ENCODE measurements around the gene NTRK3.

DNA sequence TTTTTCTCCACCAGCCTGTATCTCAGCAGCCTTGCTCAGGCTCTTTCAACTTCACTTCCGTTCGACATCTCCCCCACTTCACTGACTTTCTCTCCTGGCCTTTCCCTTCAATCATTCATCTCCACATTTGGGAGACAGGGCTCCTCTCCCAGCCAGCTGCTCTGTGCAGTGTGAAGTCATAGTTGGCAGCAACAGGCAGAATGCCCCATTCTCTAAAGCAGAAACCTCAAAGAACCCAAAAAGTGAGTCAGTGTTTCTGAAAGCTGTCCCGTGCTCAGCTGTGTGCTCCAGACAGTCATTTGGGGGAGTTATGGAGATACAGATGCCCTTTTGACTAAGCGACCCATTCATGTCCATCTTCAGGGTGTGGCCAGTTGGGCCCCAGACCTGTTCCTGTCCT is 54.3 kb downstream of the NTRK3 start:
- TF ChIP-seq KDM5A (IDR thresholded peaks at IDR 0.05; ENCODE audit: low read length): no peak
- TF ChIP-seq, protein P1, sequence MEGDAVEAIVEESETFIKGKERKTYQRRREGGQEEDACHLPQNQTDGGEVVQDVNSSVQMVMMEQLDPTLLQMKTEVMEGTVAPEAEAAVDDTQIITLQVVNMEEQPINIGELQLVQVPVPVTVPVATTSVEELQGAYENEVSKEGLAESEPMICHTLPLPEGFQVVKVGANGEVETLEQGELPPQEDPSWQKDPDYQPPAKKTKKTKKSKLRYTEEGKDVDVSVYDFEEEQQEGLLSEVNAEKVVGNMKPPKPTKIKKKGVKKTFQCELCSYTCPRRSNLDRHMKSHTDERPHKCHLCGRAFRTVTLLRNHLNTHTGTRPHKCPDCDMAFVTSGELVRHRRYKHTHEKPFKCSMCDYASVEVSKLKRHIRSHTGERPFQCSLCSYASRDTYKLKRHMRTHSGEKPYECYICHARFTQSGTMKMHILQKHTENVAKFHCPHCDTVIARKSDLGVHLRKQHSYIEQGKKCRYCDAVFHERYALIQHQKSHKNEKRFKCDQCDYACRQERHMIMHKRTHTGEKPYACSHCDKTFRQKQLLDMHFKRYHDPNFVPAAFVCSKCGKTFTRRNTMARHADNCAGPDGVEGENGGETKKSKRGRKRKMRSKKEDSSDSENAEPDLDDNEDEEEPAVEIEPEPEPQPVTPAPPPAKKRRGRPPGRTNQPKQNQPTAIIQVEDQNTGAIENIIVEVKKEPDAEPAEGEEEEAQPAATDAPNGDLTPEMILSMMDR (IDR thresholded peaks at IDR 0.05; ENCODE audit: control extremely low read depth in 1 of 3, insufficient read depth in 1 of 3, low read depth in 1 of 3, low read length in 3 of 3): no peak
- no peak for TF ChIP-seq RBBP5 (IDR thresholded peaks at IDR 0.05; ENCODE audit: borderline replicate concordance, low read depth, low read length)
- no peak for TF ChIP-seq JUND (IDR thresholded peaks at IDR 0.05; ENCODE audit: low read length)
- TF ChIP-seq, protein P2, sequence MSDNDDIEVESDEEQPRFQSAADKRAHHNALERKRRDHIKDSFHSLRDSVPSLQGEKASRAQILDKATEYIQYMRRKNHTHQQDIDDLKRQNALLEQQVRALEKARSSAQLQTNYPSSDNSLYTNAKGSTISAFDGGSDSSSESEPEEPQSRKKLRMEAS (IDR thresholded peaks at IDR 0.05): no peak
- TF ChIP-seq, protein P3, sequence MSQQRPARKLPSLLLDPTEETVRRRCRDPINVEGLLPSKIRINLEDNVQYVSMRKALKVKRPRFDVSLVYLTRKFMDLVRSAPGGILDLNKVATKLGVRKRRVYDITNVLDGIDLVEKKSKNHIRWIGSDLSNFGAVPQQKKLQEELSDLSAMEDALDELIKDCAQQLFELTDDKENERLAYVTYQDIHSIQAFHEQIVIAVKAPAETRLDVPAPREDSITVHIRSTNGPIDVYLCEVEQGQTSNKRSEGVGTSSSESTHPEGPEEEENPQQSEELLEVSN (IDR thresholded peaks at IDR 0.05): no peak
- no peak for TF ChIP-seq POLR2A (IDR thresholded peaks at IDR 0.05; ENCODE audit: control extremely low read depth in 1 of 2, low read depth in 2 of 2, low read length in 2 of 2)
